GM19467 (cell line): ENCODE results near the gene PHACTR1.
A peak's percentile ranks its signal among the peaks of the same experiment; 100 is the strongest.
"Not testable (repeated sequence)": the region's sequence is repeated elsewhere in the genome, so short reads cannot be mapped to it uniquely, and the experiment has no call there.

Source experiments
- ATAC-seq: cut with Tn5 transposase; IDR thresholded peaks from one replicate; pipeline ENCODE4 v1.9.1; 2021; ENCODE audit warnings: mild to moderate bottlenecking, moderate library complexity; ENCODE audit not compliant: unreplicated experiment

Gene PHACTR1

GRCh38 chr6:13298446-13298845 is 581.9 kb downstream of the PHACTR1 start:
- no peak for ATAC-seq

- ATAC-seq: no peak
These were observed 582.8 kb downstream of the PHACTR1 start for GRCh38 chr6:13299403-13299821.

GRCh38 chr6:13299918-13300317 is 583.4 kb downstream of the PHACTR1 start:
- no peak for ATAC-seq

GRCh38 chr6:13300643-13301590 is 584.4 kb downstream of the PHACTR1 start:
- ATAC-seq: no peak

- ATAC-seq: no peak
These were observed 585.7 kb downstream of the PHACTR1 start for GRCh38 chr6:13302291-13302690.

GRCh38 chr6:13302751-13303667 is 586.4 kb downstream of the PHACTR1 start:
- peak; percentile 57 for ATAC-seq

- ATAC-seq: no peak
These were observed 587.1 kb downstream of the PHACTR1 start for GRCh38 chr6:13303668-13304017.

- ATAC-seq: no peak
These were observed 587.5 kb downstream of the PHACTR1 start for GRCh38 chr6:13304101-13304500.

GRCh38 chr6:13304580-13305260 is 588.2 kb downstream of the PHACTR1 start:
- peak; percentile 33 for ATAC-seq

- no peak for ATAC-seq
These were observed 588.7 kb downstream of the PHACTR1 start for GRCh38 chr6:13305288-13305687.

GRCh38 chr6:13305791-13306190 is 589.2 kb downstream of the PHACTR1 start:
- no peak for ATAC-seq

- ATAC-seq: no peak
These were observed 591.0 kb downstream of the PHACTR1 start for GRCh38 chr6:13307508-13307995.

GRCh38 chr6:13308332-13308731 is 591.8 kb downstream of the PHACTR1 start:
- ATAC-seq: no peak

GRCh38 chr6:13311155-13311554 is 594.6 kb downstream of the PHACTR1 start:
- ATAC-seq: no peak

GRCh38 chr6:13314806-13315205 is 598.2 kb downstream of the PHACTR1 start:
- ATAC-seq: no peak

- ATAC-seq: no peak
These were observed 599.3 kb downstream of the PHACTR1 start for GRCh38 chr6:13315896-13316295.

- no peak for ATAC-seq
These were observed 602.3 kb downstream of the PHACTR1 start for GRCh38 chr6:13318821-13319220.

GRCh38 chr6:13319891-13320564 is 603.5 kb downstream of the PHACTR1 start:
- no peak for ATAC-seq

- not testable (repeated sequence) for ATAC-seq
These were observed 609.5 kb downstream of the PHACTR1 start for GRCh38 chr6:13326031-13326586.

- ATAC-seq: no peak
These were observed 611.1 kb downstream of the PHACTR1 start for GRCh38 chr6:13327691-13328075.
